ENCODE results near the gene SKAP2. TPM values are rescaled to one million over a fixed set of nuclear protein-coding genes. Genes with fewer than 3 reads are reported as not detected.

The SKAP2 gene
- total RNA-seq, 1 experiment from 2014 or later, result 3.2 TPM

- H3K4me1 Mint-ChIP-seq, result peaks cover 15 to 18% of the 10 kb centered on the region in 2 experiments
- no peak overlapping the region for H4K5ac ChIP-seq (ENCODE audit: insufficient read length, low read depth, low read length)
- H3K18ac ChIP-seq (ENCODE audit: insufficient read length, low read depth, low read length), result no peak overlapping the region
- peaks cover 1% of the 10 kb centered on the region; the same call in 1 of the 2 replicates for H3K27me3 Mint-ChIP-seq (ENCODE audit: low read depth)
- no peak overlapping the region for H2BK120ac ChIP-seq (ENCODE audit: low read depth, low read length, poor library complexity, severe bottlenecking)
- no peaks in the 10 kb centered on the region for H3K23me2 ChIP-seq (ENCODE audit: insufficient read length, low read depth, low read length, poor library complexity, severe bottlenecking)
- no peak overlapping the region for H4K8ac ChIP-seq (replicated peaks; ENCODE audit: insufficient read length, low read depth, low read length)
- no peak overlapping the region for H3K27ac Mint-ChIP-seq
- no peak overlapping the region for H3K4me2 ChIP-seq (ENCODE audit: insufficient read depth, insufficient read length, low read length)
- H3K4me3 Mint-ChIP-seq, result no peak overlapping the region
- no peaks in the 10 kb centered on the region for H3K79me2 ChIP-seq (ENCODE audit: insufficient read depth, low read length)
- H3K4ac ChIP-seq (ENCODE audit: low read depth, low read length), result no peak overlapping the region
- no peak overlapping the region for H3K56ac ChIP-seq (ENCODE audit: insufficient read length, low read depth, low read length)
- no peak overlapping the region for H3K23ac ChIP-seq (ENCODE audit: insufficient read length, low read depth, low read length)
- no peaks in the 10 kb centered on the region for H4K20me1 ChIP-seq (ENCODE audit: control insufficient read depth, insufficient read depth, insufficient read length)
- no peak overlapping the region for H4K91ac ChIP-seq (ENCODE audit: insufficient read length, low read depth, low read length)
- H2BK5ac ChIP-seq (ENCODE audit: insufficient read length, low read length), result no peak overlapping the region
- no peaks in the 10 kb centered on the region for H3K27me3 ChIP-seq (ENCODE audit: insufficient read depth, low read length)
- H2BK12ac ChIP-seq (ENCODE audit: insufficient read length, low read depth, low read length), result no peak overlapping the region
- no peak overlapping the region for H2AK5ac ChIP-seq (ENCODE audit: insufficient read length, low read length)
- no CpG with 5 or more reads among the region's 3 CpGs for WGBS (ENCODE audit: extremely low coverage, insufficient read length, low lambda C conversion rate)
- H3K9me3 Mint-ChIP-seq, result no peaks in the 10 kb centered on the region
- H3K4me1 ChIP-seq (ENCODE audit: insufficient read depth, low read length), result no peaks in the 10 kb centered on the region; the same call in 1 of the 2 replicates
- TF ChIP-seq CTCF (conservative IDR thresholded peaks at IDR 0.05), result no peak
- no peak overlapping the region for H2AFZ ChIP-seq (ENCODE audit: low read length)
- H3K9ac ChIP-seq (ENCODE audit: extremely low read depth, insufficient read length, low read length), result no peak overlapping the region
- H3T11ph ChIP-seq (ENCODE audit: low read length), result no peak overlapping the region
- H3K27ac ChIP-seq (ENCODE audit: insufficient read length, low read depth, low read length), result no peak overlapping the region
- no peaks in the 10 kb centered on the region for H3K9me3 ChIP-seq (ENCODE audit: control insufficient read depth, low read depth, low read length)
- H2BK20ac ChIP-seq (ENCODE audit: low read depth, low read length, poor library complexity, severe bottlenecking), result no peak overlapping the region
- DNase-seq, result no peak
- H3K36me3 Mint-ChIP-seq (ENCODE audit: insufficient read depth in 1 of 3, low read depth in 3 of 3), result no peaks in the 10 kb centered on the region
- no peak overlapping the region for H2BK15ac ChIP-seq (ENCODE audit: low read depth, low read length)
- H3K79me1 ChIP-seq (ENCODE audit: insufficient read depth, low read depth, low read length, poor library complexity, severe bottlenecking), result no peaks in the 10 kb centered on the region
- H3K14ac ChIP-seq (ENCODE audit: insufficient read depth, low read length), result no peak overlapping the region
Measured at GRCh38 chr7:26649388-26649787, 215.0 kb downstream of the SKAP2 start.

All from H9 (cell line).